Nephron (organoid): Measurements from ENCODE around the gene XDH.

Experiments
- H3K27ac Mint-ChIP-seq, 3 experiments: 2 replicates each; pipeline ENCODE4 v1.8.0; 2020; ENCODE audit warnings: mixed read lengths in 3 of 3, mild to moderate bottlenecking in 2 of 3, moderate library complexity in 1 of 3
- H3K27me3 Mint-ChIP-seq: 2 replicates; pipeline ENCODE4 v1.8.0; 2021; ENCODE audit warnings: low read depth, mild to moderate bottlenecking, moderate library complexity, mixed read lengths
- H3K36me3 Mint-ChIP-seq: 2 replicates; pipeline ENCODE4 v1.8.0; 2020; ENCODE audit warnings: low read depth, mixed read lengths
- H3K4me1 Mint-ChIP-seq: 2 replicates; pipeline ENCODE4 v1.8.0; 2020; ENCODE audit warnings: mixed read lengths
- H3K4me3 Mint-ChIP-seq, 3 experiments: 2 replicates each; pipeline ENCODE4 v1.8.0; 2020; ENCODE audit warnings: mild to moderate bottlenecking in 3 of 3, mixed read lengths in 3 of 3, moderate library complexity in 2 of 3
- H3K9me3 Mint-ChIP-seq: 2 replicates; pipeline ENCODE4 v1.8.0; 2020; ENCODE audit warnings: mixed read lengths
- TF ChIP-seq, protein P1 (sequence below), 3 experiments: fragments of 200-600 bp; sonication (generic); IDR thresholded peaks; one replicate each; pipeline ENCODE4 v1.5.0; 2021; ENCODE audit warnings: antibody characterized with exemption in 3 of 3; ENCODE audit not compliant: unreplicated experiment in 3 of 3

The XDH gene

DNA sequence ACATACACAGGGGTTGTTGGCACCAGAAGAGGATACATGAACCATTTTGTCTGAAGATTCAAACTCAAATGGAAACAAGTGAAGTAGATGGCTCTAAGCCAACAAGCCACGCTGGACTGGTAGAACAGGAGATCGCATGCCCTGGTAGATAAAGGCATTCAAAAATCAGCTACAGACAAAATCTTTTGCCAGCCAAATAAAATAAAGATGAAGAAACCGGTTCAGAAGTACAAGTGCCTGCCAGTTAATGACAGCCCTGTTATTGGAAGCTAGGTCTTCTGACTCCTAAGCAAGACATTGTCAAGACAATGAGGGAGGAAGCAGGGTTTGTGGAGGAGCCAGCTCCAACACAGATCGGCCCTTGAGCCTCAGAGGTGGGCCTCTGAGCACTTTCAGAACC lies 128.3 kb downstream of the XDH start:
- no peak overlapping the region for H3K27ac Mint-ChIP-seq
- H3K27me3 Mint-ChIP-seq, result no peaks in the 10 kb centered on the region
- H3K4me1 Mint-ChIP-seq, result no peaks in the 10 kb centered on the region
- TF ChIP-seq, protein P1, sequence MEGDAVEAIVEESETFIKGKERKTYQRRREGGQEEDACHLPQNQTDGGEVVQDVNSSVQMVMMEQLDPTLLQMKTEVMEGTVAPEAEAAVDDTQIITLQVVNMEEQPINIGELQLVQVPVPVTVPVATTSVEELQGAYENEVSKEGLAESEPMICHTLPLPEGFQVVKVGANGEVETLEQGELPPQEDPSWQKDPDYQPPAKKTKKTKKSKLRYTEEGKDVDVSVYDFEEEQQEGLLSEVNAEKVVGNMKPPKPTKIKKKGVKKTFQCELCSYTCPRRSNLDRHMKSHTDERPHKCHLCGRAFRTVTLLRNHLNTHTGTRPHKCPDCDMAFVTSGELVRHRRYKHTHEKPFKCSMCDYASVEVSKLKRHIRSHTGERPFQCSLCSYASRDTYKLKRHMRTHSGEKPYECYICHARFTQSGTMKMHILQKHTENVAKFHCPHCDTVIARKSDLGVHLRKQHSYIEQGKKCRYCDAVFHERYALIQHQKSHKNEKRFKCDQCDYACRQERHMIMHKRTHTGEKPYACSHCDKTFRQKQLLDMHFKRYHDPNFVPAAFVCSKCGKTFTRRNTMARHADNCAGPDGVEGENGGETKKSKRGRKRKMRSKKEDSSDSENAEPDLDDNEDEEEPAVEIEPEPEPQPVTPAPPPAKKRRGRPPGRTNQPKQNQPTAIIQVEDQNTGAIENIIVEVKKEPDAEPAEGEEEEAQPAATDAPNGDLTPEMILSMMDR (IDR thresholded peaks at IDR 0.05; ENCODE audit: unreplicated experiment in 3 of 3), result no peak
- H3K4me3 Mint-ChIP-seq, result no peak overlapping the region
- H3K9me3 Mint-ChIP-seq, result no peaks in the 10 kb centered on the region
- no peaks in the 10 kb centered on the region for H3K36me3 Mint-ChIP-seq
